Heart left ventricle (tissue), 13 donors: Measurements from ENCODE around the gene CPXM2.

Experiments used
- CTCF ChIP-seq, 12 donors: fragments of 200-600 bp; sonication (generic) in 4 of 12; IDR thresholded peaks; one replicate each; pipeline versions ENCODE4 v1.5.0 to v1.8.0; 2018 to 2022; ENCODE audit warnings: antibody characterized with exemption in 12 of 12, mild to moderate bottlenecking in 5 of 12
- POLR2A ChIP-seq, 2 donors: fragments of 450-650 bp; IDR thresholded peaks; one replicate each; pipeline ENCODE4 v1.6.1; 2017; ENCODE audit warnings: antibody characterized with exemption in 2 of 2, mild to moderate bottlenecking in 2 of 2, moderate library complexity in 2 of 2
- donor health status: ischemic (EF 13 %, LVEDD 7.1; RV severe dilation, severe dysfunction).
- donor health status: DM: no; HTN: yes; CAD: no.
- donor health status: DM: no; HTN: no; CAD: no.
- donor health status: ischemic (EF 25% LVEDD 6.9; RV normal size, moderate dysfunction).
- donor health status: ischemic (EF 25% LVEDD 5.7; RV mildly dilated, moderate dysfunction).
- donor health status: ischemic (EF 35%, LVEDD 5.7; RV mildly dilated, moderate dysfunction).
- donor health status: nonischemic (EF 11% LVEDD 7.7; RV severe dilation, severe dysfunction).
- donor health status: DM: yes; HTN: yes; CAD: no.
- donor health status: PGD.
- donor health status: ischemic (EF 29% LVEDD 5.4; RV normal size, mild dysfunction).
- donor health status: nonischemic (EF 23%, LVEDD 6.1; RV moderate dilation, normal function).

GRCh38 chr10:123912466-123912865, 20.9 kb upstream of the CPXM2 start:
- TF ChIP-seq CTCF (IDR thresholded peaks at IDR 0.05), result no peak
- TF ChIP-seq POLR2A (IDR thresholded peaks at IDR 0.05), result no peak
